GM12878 (cell line): ENCODE measurements around the gene CEP83. TPM values are rescaled to one million over a fixed set of nuclear protein-coding genes. Genes with fewer than 3 reads are reported as not detected.

Experiments
- ATF3 ChIP-seq: IDR thresholded peaks from 2 replicates; pipeline ENCODE4 v1.6.1; 2011; ENCODE audit warnings: low read depth, mild to moderate bottlenecking, low read length, moderate library complexity, borderline replicate concordance; ENCODE audit errors: extremely low read depth
- CBX3 ChIP-seq: fragments of 200-600 bp; sonication (generic); IDR thresholded peaks from 2 replicates; pipeline ENCODE4 v1.6.1; 2016; ENCODE audit warnings: low read depth, borderline replicate concordance
- CREM ChIP-seq: IDR thresholded peaks from 2 replicates; pipeline ENCODE4 v1.6.1; 2014; ENCODE audit warnings: antibody characterized with exemption, low read depth
- E2F8 ChIP-seq: fragments of 450-650 bp; IDR thresholded peaks from 2 replicates; pipeline ENCODE4 v1.6.1; 2018; ENCODE audit warnings: mild to moderate bottlenecking, low read depth, moderate library complexity; ENCODE audit not compliant: partially characterized antibody
- ELK1 ChIP-seq: IDR thresholded peaks from 2 replicates; pipeline ENCODE4 v1.6.1; 2012; ENCODE audit warnings: low read depth, low read length, improper control_type of control experiment
- FOXK2 ChIP-seq: fragments of 450-650 bp; IDR thresholded peaks from 2 replicates; pipeline ENCODE4 v1.6.1; 2017; ENCODE audit warnings: mild to moderate bottlenecking, moderate library complexity
- FOXM1 ChIP-seq: IDR thresholded peaks from 2 replicates; pipeline ENCODE4 v1.6.1; 2012; ENCODE audit warnings: low read depth, mild to moderate bottlenecking, inconsistent platforms, low read length, moderate library complexity
- HDGF ChIP-seq: fragments of 450-650 bp; IDR thresholded peaks from 2 replicates; pipeline ENCODE4 v1.6.1; 2016; ENCODE audit warnings: antibody characterized with exemption
- JUNB ChIP-seq: IDR thresholded peaks from 2 replicates; pipeline ENCODE4 v1.6.1; 2016; ENCODE audit warnings: antibody characterized with exemption, mild to moderate bottlenecking
- KAT2A ChIP-seq: conservative IDR thresholded peaks from 2 replicates; pipeline ENCODE4 v1.6.1; 2011; ENCODE audit warnings: low read depth, low read length; ENCODE audit not compliant: control insufficient read depth
- MEF2B ChIP-seq: fragments of 450-650 bp; IDR thresholded peaks from 2 replicates; pipeline ENCODE4 v1.6.1; 2018; ENCODE audit warnings: mild to moderate bottlenecking, moderate library complexity; ENCODE audit not compliant: partially characterized antibody, poor library complexity, severe bottlenecking
- MTA2 ChIP-seq: fragments of 450-650 bp; IDR thresholded peaks from 2 replicates; pipeline ENCODE4 v1.6.1; 2016; ENCODE audit warnings: low read depth, mild to moderate bottlenecking, moderate library complexity
- MTA3 ChIP-seq: IDR thresholded peaks from 2 replicates; pipeline ENCODE4 v1.6.1; 2012; ENCODE audit warnings: low read length, inconsistent platforms, borderline replicate concordance
- NFIC ChIP-seq: IDR thresholded peaks from 2 replicates; pipeline ENCODE4 v1.6.1; 2012; ENCODE audit warnings: low read depth, mild to moderate bottlenecking, inconsistent platforms, low read length, moderate library complexity
- PAX5 ChIP-seq: IDR thresholded peaks from 2 replicates; pipeline ENCODE4 v1.6.1; 2011; ENCODE audit warnings: low read depth, low read length, borderline replicate concordance
- PKNOX1 ChIP-seq: fragments of 450-650 bp; IDR thresholded peaks from 2 replicates; pipeline ENCODE4 v1.6.1; 2016; ENCODE audit warnings: mild to moderate bottlenecking
- POLR2AphosphoS2 ChIP-seq: IDR thresholded peaks from 2 replicates; pipeline ENCODE4 v1.6.1; 2011; ENCODE audit warnings: low read depth, mild to moderate bottlenecking, low read length, improper control_type of control experiment, moderate library complexity
- POLR2AphosphoS5 ChIP-seq: IDR thresholded peaks from 2 replicates; pipeline ENCODE4 v1.6.1; 2011; ENCODE audit warnings: mild to moderate bottlenecking, low read length, inconsistent platforms
- RAD21 ChIP-seq: IDR thresholded peaks from 2 replicates; pipeline ENCODE4 v1.6.1; 2011; ENCODE audit warnings: mild to moderate bottlenecking, low read depth, low read length, moderate library complexity; ENCODE audit not compliant: insufficient read depth
- SP1 ChIP-seq: IDR thresholded peaks from one replicate; pipeline ENCODE4 v1.6.1; 2011; ENCODE audit warnings: low read depth, low read length
- SREBF1 ChIP-seq: IDR thresholded peaks from 2 replicates; pipeline ENCODE4 v1.6.1; 2012; ENCODE audit warnings: mild to moderate bottlenecking, low read length
- STAT3 ChIP-seq: IDR thresholded peaks from 2 replicates; pipeline ENCODE4 v1.6.1; 2011; ENCODE audit warnings: low read depth, low read length, improper control_type of control experiment
- TCF3 ChIP-seq: IDR thresholded peaks from 2 replicates; pipeline ENCODE4 v1.6.1; 2012; ENCODE audit warnings: low read depth, mild to moderate bottlenecking, low read length, borderline replicate concordance; ENCODE audit not compliant: insufficient read depth
- TCF7 ChIP-seq: IDR thresholded peaks from 2 replicates; pipeline ENCODE4 v1.6.1; 2014; ENCODE audit warnings: antibody characterized with exemption, borderline replicate concordance
- YY1 ChIP-seq: IDR thresholded peaks from 2 replicates; pipeline ENCODE4 v1.6.1; 2011; ENCODE audit warnings: low read depth, mild to moderate bottlenecking, low read length
- ZNF274 ChIP-seq: IDR thresholded peaks from one replicate; pipeline ENCODE4 v1.8.0; 2011; ENCODE audit not compliant: insufficient read length, insufficient read depth
- polyA plus RNA-seq, 11 experiments: library from polyadenylated mRNA; depleted of rRNA in 4 of 11; unstranded in 6 of 11; stranded (reverse) in 5 of 11; fragments of >200 nt; fragmentation: Nextera tagmentation in 4 of 11; fragmentation: Illumina TruSeq in 1 of 11; extraction: Ambion mirVana in 4 of 11; extraction: Trizol in 1 of 11; gene quantifications; 1 replicate in 1 of 11; 2 replicates in 10 of 11; pipeline versions ENCODE4 v1.2.1 to v1.2.3, GENCODE V29; 2011 to 2016; ENCODE audit warnings: inconsistent platforms in 2 of 11, missing spikeins in 2 of 11, low read depth in 1 of 11
- total RNA-seq, 4 experiments: library from RNA; depleted of rRNA in 3 of 4; stranded (reverse); fragments of >200 nt in 3 of 4; fragmentation: Illumina TruSeq in 1 of 4; extraction: Trizol in 1 of 4; gene quantifications; 2 replicates each; pipeline versions ENCODE4 v1.2.1 to v1.2.3, GENCODE V29; 2013 to 2021

The CEP83 gene
- total and polyA plus RNA-seq, 10 of the 15 experiments (the other 5 are each of a cell fraction or from before 2014, with no cell fraction given): 4.3 to 39.0 (median 22.5) TPM

GRCh38 chr12:94459728-94460615 lies at the start of gene CEP83 (continued):
- TF ChIP-seq RAD21 (no peak), MTA3 (no peak; the same call in 1 of the 2 replicates), MTA2 (no peak), FOXK2 (no peak), PAX5 (peak; percentile 27; the same call in 1 of the 2 replicates), HDGF (peak; percentile 94), POLR2AphosphoS5 (peak; percentile 89), CREM (peak; percentile 94), ELK1 (no peak), POLR2AphosphoS2 (peak; percentile 81), NFIC (no peak), E2F8 (no peak), TCF7 (no peak), ZNF274 (no peak), CBX3 (no peak), ATF3 (no peak), SREBF1 (no peak), STAT3 (no peak), KAT2A (no peak), JUNB (no peak), SP1 (no peak), FOXM1 (no peak), TCF3 (0 out of 2 replicates have a peak, but pooled peaks have one; percentile 23), MEF2B (peak; percentile 83), YY1 (no peak; the same call in 1 of the 2 replicates), PKNOX1 (no peak; the same call in 1 of the 2 replicates)
